Measurements from ENCODE around the gene ELFN2.

Gene ELFN2

GRCh38 chr22:37454857-37455686 lies 27.8 kb upstream of the ELFN2 start:
- no peak for DNase-seq (ENCODE audit: low read depth in 3 of 3)

- DNase-seq (ENCODE audit: low read depth in 3 of 3): no peak
These were observed 26.4 kb upstream of the ELFN2 start for GRCh38 chr22:37453696-37454095.

DNA sequence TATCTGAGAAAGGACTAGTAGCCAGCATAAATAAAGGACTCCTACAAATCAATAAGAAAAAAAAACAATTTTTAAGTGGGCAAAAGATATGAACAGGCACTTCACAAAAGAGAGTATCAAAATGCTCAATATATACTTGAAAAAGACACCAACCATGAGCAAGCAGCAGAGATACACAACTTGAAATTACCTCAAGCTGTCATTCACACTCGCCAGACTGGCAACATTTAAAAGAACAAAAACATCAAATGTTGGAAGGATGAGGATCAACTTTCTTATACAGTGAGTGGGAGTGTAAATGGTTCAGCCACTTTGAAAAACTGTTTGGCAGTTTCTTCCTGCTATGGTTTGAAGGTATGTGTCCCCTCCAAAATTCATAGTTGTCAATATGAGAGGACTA lies 23.9 kb upstream of the ELFN2 start:
- no peak for DNase-seq (ENCODE audit: low read depth in 3 of 3)

DNA sequence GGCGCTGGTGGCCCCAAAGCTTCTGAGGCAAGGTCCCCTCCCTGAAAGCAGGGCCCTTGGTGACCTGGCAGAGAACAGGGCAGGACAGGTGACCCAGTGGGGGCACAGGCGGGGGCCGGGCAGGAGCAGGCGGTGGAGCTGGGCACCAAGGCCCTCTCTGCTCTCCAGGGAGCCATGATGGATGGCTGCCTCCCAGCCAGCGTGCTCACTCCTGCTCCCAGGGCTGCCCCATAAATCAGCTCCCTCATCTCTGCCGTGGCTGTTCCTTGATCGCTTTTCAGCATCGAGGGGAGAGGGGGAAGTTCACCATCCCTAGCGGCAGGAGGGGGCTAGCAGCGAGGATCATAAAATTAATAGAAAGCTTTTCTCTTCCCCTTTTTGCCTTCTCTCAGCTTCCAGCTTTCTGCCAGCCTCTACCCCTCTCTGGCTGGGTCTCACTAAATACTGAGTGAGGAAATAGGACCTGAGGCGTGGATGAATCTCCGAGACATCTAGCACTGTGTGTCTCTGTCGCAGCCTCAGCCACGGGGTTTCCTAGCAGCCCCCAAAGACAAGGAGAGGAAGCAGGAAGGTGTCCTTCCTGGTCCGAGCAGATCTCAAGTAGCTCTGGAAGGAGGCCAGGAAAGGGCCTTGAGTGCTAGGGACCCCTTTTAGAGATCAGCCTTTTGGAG lies 22.2 kb upstream of the ELFN2 start:
- no peak for DNase-seq (ENCODE audit: low read depth in 3 of 3)

GRCh38 chr22:37448516-37449127 lies 21.3 kb upstream of the ELFN2 start:
- DNase-seq (ENCODE audit: low read depth in 3 of 3): no peak

DNA sequence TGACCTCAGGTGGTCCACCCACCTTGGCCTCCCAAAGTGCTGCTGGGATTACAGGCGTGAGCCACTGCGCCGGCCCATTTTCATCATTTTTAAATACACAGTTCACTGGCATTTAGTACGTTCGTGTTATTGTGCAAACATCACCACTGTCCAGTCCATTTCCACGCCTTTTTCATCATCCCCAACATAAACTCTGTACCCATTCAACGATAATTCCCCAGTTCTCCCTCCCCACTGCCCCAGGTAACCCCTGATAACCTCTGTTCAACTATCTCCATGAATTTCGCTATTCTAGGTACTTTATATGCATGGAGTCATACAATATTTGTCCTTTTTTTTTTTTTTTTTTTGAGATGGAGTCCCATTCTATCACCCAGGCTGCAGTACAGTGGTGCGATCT lies 18.2 kb upstream of the ELFN2 start:
- no peak for DNase-seq (ENCODE audit: low read depth in 3 of 3)

DNA sequence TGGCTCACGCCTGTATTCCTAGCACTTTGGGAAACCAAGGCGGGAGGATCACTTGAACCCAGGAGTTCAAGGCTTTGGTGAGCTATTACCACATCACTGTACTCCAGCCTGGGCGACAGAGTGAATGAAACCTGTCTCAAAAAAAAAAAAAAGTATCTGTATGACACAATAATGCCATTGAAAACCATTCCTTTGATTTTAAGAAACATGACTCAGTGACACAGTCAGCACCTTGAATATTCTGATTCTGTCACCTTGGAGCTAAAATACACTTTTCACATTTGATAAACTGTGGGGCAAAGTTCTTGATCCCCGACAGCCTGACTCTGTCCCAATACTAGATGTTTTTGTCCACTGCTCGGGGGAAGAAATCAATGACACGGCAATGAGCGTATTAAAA lies 16.7 kb upstream of the ELFN2 start:
- no peak for DNase-seq (ENCODE audit: low read depth in 3 of 3)

DNA sequence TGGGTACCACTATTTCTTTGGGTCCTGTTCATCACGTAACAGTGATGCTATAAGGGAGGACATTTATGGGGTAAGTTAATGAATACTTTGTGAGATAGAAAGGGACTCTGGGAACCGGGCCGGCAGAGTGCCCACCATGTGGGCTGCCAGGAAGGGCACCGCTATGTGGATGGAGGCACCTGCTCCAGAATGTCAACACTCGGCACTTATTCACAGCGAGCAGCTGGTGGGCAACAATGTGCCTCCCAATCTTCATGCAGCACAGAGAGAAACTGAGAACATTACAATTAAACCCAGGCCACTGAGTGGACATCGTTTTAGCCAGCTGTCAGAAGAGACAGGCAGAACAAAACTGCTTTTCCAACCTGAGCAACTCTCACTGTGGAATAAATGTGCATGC lies 15.8 kb upstream of the ELFN2 start:
- no peak for DNase-seq (ENCODE audit: low read depth in 3 of 3)

GRCh38 chr22:37442537-37442936 lies 15.3 kb upstream of the ELFN2 start:
- no peak for DNase-seq (ENCODE audit: low read depth in 3 of 3)

- no peak for DNase-seq (ENCODE audit: low read depth in 3 of 3)
These were observed 14.9 kb upstream of the ELFN2 start for GRCh38 chr22:37442135-37442534.

GRCh38 chr22:37440875-37441274 lies 13.6 kb upstream of the ELFN2 start:
- DNase-seq (ENCODE audit: low read depth in 3 of 3): no peak

DNA sequence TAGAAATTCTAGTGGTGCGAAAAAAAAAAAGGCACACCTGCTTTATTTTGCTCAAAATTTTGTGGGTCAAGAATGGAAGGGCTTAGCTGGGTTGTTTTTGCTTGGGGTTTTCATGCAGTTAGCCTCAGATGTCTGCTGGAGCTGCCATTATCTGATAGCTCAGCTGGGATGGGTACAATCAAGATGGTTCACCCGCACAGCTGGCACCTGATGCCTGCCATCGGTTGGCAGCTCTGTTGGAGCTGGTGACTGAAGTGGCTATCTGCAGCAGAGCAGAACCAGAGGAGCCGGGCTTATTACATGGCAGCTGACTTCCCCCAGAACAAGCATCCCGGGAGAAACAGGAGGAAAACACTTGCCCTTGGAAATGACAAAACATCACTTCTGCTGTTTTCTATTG lies 12.1 kb upstream of the ELFN2 start:
- DNase-seq (ENCODE audit: low read depth in 3 of 3): no peak

- DNase-seq (ENCODE audit: low read depth in 3 of 3): no peak
These were observed 8.8 kb upstream of the ELFN2 start for GRCh38 chr22:37435970-37436603.

DNA sequence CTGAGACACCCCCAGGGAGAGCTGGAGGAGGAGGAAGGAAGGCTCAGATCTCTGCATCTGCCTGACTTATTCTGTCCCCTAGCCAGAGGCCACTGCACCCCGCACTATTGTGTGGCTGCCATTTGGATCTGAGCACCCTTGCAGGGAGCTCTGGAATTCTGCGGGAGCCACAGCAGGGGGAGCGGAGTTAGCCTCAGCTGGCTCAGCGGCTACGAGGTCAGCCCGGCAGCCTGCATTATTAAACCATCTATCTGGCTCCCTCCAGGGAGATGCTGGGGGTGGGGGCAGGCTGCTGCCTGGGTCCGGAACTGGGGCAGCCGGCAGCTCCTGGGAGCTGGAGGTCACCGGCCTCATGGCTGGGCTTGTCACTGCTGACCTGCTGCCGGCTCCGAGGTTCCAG lies 6.5 kb upstream of the ELFN2 start:
- DNase-seq (ENCODE audit: low read depth in 3 of 3): no peak

GRCh38 chr22:37432708-37433054 lies 5.4 kb upstream of the ELFN2 start:
- no peak for DNase-seq (ENCODE audit: low read depth in 3 of 3)

GRCh38 chr22:37431801-37432707 lies 4.8 kb upstream of the ELFN2 start:
- peak in 2 of 3 experiments; percentile 15 to 53 for DNase-seq (ENCODE audit: low read depth in 3 of 3)

DNA sequence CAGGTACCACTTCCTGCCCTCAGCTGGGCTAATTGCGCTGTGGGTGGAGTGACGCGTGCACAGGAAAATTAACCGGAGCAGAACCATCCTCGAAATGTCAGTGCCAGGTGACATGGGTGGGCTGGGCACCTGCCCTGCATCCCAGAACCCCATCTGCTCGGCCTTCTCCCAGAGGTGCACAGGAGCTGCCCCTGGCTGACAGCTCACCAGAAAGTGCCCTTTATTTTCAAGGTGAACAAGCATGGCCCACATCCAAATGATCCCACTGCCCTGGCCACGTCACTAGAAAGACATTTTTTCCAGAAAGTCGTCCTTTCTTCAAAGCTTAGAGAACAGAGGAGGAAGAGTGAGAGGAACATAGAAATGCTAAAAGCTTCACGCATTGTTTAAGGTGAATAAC lies 4.1 kb upstream of the ELFN2 start:
- no peak for DNase-seq (ENCODE audit: low read depth in 3 of 3)

GRCh38 chr22:37430941-37431340 lies 3.7 kb upstream of the ELFN2 start:
- no peak for DNase-seq (ENCODE audit: low read depth in 3 of 3)

DNA sequence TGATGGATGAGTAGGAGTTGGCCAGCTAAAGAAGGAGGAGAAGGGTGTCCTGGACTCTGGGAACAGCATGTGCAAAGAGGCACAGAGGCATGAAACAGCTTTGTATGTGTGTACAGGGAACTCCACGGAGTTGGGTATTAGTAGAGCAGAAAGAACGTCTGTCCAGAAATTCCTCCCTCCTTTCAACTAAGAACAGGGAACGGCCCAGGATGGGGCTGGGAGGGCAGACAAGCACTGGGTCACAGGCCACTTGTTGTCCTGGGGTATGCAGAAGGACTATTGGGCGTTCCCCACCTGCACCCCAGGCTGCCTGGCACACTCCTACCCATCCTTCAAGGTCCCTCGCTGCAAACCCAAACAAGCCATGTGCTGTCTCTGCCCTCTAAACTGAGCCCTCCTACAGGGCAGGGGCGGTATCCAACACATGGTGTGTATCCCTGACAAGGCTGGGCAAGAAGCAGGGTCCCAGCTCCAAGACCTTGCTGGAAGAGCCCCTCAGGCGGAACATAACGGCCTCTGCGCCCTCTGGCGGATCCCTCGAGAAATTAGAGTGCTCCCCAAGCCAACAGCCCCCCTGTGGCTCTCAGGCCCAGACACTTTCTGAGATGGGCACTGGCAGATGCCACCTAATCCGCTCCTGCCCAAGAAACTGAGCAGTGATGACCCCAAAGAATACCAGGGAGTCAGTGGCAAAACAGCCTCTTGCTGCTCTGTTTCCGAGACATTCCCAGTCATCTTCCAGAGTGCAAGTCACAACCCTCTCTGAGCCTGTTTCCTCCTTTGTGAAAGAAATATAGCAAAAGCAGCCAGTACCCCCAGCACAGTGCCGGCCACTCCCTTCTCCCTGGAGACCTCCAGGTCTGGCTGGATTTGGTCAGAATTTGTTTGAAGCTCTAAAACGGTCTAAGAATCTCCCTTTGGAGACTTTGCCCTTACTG lies 1.6 kb upstream of the ELFN2 start:
- DNase-seq (ENCODE audit: low read depth in 3 of 3): peak; percentile 17 to 53 (median 28)
